H1 (cell line): ENCODE data around the gene GGCX. TPM values are rescaled to one million over a fixed set of nuclear protein-coding genes. Genes with fewer than 3 reads are reported as not detected.

ENCODE experiments used
- CTCF ChIA-PET: fragments of 300-600 bp; sonication (Branson Sonifier 250); formaldehyde crosslinking; loops from one replicate; lab custom pipeline; 2021; ENCODE audit not compliant: partially characterized antibody; lab: Charles Lee
- POLR2A ChIA-PET: fragments of 300-600 bp; sonication (Branson Sonifier 250); formaldehyde crosslinking; loops from one replicate; lab custom pipeline; 2021; ENCODE audit warnings: inconsistent platforms; ENCODE audit not compliant: partially characterized antibody; lab: Charles Lee
- DNase-seq, 2 experiments: peaks; one replicate each; pipeline versions ENCODE4 v3.0.0 to v3.0.0-alpha.2; 2010 to 2022; ENCODE audit warnings: low spot score in 2 of 2, low read depth in 1 of 2, mixed read lengths in 1 of 2
- FAIRE-seq: peaks from 2 replicates; lab custom pipeline; 2011; peaks lifted over from hg19 to GRCh38; lab: Jason Lieb, UNC
- H2AFZ ChIP-seq: 2 replicates; pipeline ENCODE4 v1.8.1; 2012; ENCODE audit warnings: low read length, inconsistent platforms
- H2AK5ac ChIP-seq: 2 replicates; pipeline ENCODE4 v1.6.1; 2013; ENCODE audit warnings: low read depth, low read length
- H2BK120ac ChIP-seq: replicated peaks from 2 replicates; pipeline ENCODE3; 2013; ENCODE audit warnings: low read depth, low read length, inconsistent platforms
- H2BK12ac ChIP-seq: 2 replicates; pipeline ENCODE4 v1.6.1; 2013; ENCODE audit warnings: low read depth, low read length
- H2BK15ac ChIP-seq: 2 replicates; pipeline ENCODE4 v1.6.1; 2013; ENCODE audit warnings: low read length
- H2BK20ac ChIP-seq: 2 replicates; pipeline ENCODE4 v1.6.1; 2013; ENCODE audit warnings: low read length
- H2BK5ac ChIP-seq: 2 replicates; pipeline ENCODE4 v1.6.1; 2013; ENCODE audit warnings: low read depth, low read length
- H3K14ac ChIP-seq: 2 replicates; pipeline ENCODE4 v1.6.1; 2013; ENCODE audit warnings: inconsistent platforms; ENCODE audit not compliant: insufficient read length
- H3K18ac ChIP-seq: 2 replicates; pipeline ENCODE4 v1.6.1; 2013; ENCODE audit warnings: low read length; ENCODE audit errors: extremely low read depth
- H3K23ac ChIP-seq: 2 replicates; pipeline ENCODE4 v1.6.1; 2013; ENCODE audit warnings: inconsistent platforms; ENCODE audit not compliant: insufficient read length
- H3K23me2 ChIP-seq: 2 replicates; pipeline ENCODE4 v1.6.1; 2013; ENCODE audit warnings: low read depth, low read length
- H3K27ac ChIP-seq: 2 replicates; pipeline ENCODE4 v1.6.1; 2011; ENCODE audit warnings: low read depth, low read length, inconsistent platforms
- H3K27me3 ChIP-seq, 4 experiments: replicated peaks in 1 of 4; 1 replicate in 1 of 4; 2 replicates in 3 of 4; pipeline versions ENCODE4 v1.6.1 to v1.8.1; 2011 to 2013; ENCODE audit warnings: low read length in 3 of 4, mild to moderate bottlenecking in 3 of 4, inconsistent platforms in 2 of 4, mixed read lengths in 2 of 4, moderate library complexity in 1 of 4; ENCODE audit not compliant: control insufficient read depth in 3 of 4, insufficient read depth in 3 of 4; ENCODE audit errors: extremely low read depth in 1 of 4
- H3K36me3 ChIP-seq, 4 experiments: 2 replicates each; pipeline versions ENCODE4 v1.6.1 to v1.8.1; 2011 to 2013; ENCODE audit warnings: mild to moderate bottlenecking in 4 of 4, low read length in 3 of 4, moderate library complexity in 2 of 4, control low read depth in 1 of 4, inconsistent platforms in 1 of 4; ENCODE audit not compliant: insufficient read depth in 4 of 4, control insufficient read depth in 2 of 4
- H3K4ac ChIP-seq: replicated peaks from 2 replicates; pipeline ENCODE3; 2013; ENCODE audit warnings: low read length, low read depth, mixed read lengths, inconsistent platforms; ENCODE audit not compliant: insufficient read length
- H3K4me1 ChIP-seq, 4 experiments: replicated peaks in 1 of 4; 1 replicate in 1 of 4; 2 replicates in 3 of 4; pipeline versions ENCODE4 v1.6.1 to v1.8.1; 2011 to 2013; ENCODE audit warnings: low read length in 3 of 4, inconsistent platforms in 2 of 4, mixed read lengths in 1 of 4; ENCODE audit not compliant: insufficient read depth in 4 of 4, control insufficient read depth in 3 of 4
- H3K4me2 ChIP-seq, 2 experiments: 2 replicates each; pipeline versions ENCODE4 v1.6.1 to v1.8.1; 2011 to 2013; ENCODE audit warnings: low read depth in 2 of 2, low read length in 2 of 2, control low read depth in 1 of 2, inconsistent platforms in 1 of 2, mild to moderate bottlenecking in 1 of 2; ENCODE audit not compliant: insufficient read depth in 1 of 2
- H3K4me3 ChIP-seq, 4 experiments: fragments of 200-600, 300-600 bp in 1 of 4; sonication (generic), shearing (Covaris generic), sonication (Bioruptor Twin) in 1 of 4; 2 replicates each; pipeline versions ENCODE4 v1.5.1 to v1.8.1; 2011 to 2016; ENCODE audit warnings: low read length in 4 of 4, low read depth in 3 of 4, control low read depth in 2 of 4, inconsistent platforms in 2 of 4, mild to moderate bottlenecking in 2 of 4, mixed read lengths in 1 of 4, moderate library complexity in 1 of 4; ENCODE audit not compliant: insufficient read depth in 2 of 4; ENCODE audit errors: extremely low read depth in 1 of 4
- H3K56ac ChIP-seq: replicated peaks from 2 replicates; pipeline ENCODE3; 2013; ENCODE audit warnings: low read depth, mild to moderate bottlenecking, mixed read lengths, low read length, inconsistent platforms; ENCODE audit not compliant: insufficient read length
- H3K79me1 ChIP-seq: 2 replicates; pipeline ENCODE4 v1.6.1; 2013; ENCODE audit warnings: low read depth, low read length, control low read depth
- H3K79me2 ChIP-seq, 2 experiments: 2 replicates each; pipeline versions ENCODE4 v1.6.1 to v1.8.1; 2012 to 2013; ENCODE audit warnings: low read length in 2 of 2, mild to moderate bottlenecking in 2 of 2, inconsistent platforms in 1 of 2; ENCODE audit not compliant: insufficient read depth in 2 of 2, control insufficient read depth in 1 of 2
- H3K9ac ChIP-seq, 4 experiments: replicated peaks in 1 of 4; 1 replicate in 1 of 4; 2 replicates in 3 of 4; pipeline versions ENCODE4 v1.6.1 to v1.8.1; 2011 to 2013; ENCODE audit warnings: low read depth in 3 of 4, low read length in 3 of 4, control low read depth in 2 of 4, mild to moderate bottlenecking in 2 of 4, moderate library complexity in 2 of 4, inconsistent platforms in 1 of 4; ENCODE audit errors: extremely low read depth in 1 of 4
- H3K9me3 ChIP-seq, 2 experiments: 2 replicates each; pipeline versions ENCODE4 v1.6.1 to v1.8.1; 2012 to 2013; ENCODE audit warnings: mild to moderate bottlenecking in 2 of 2, moderate library complexity in 2 of 2, control low read depth in 1 of 2, inconsistent platforms in 1 of 2, low read depth in 1 of 2, low read length in 1 of 2, mixed read lengths in 1 of 2; ENCODE audit not compliant: insufficient read depth in 2 of 2
- H4K20me1 ChIP-seq, 2 experiments: replicated peaks in 1 of 2; 2 replicates each; pipeline versions ENCODE3 to v1.8.1; 2011 to 2013; ENCODE audit warnings: inconsistent platforms in 2 of 2, low read length in 2 of 2, mild to moderate bottlenecking in 1 of 2; ENCODE audit not compliant: insufficient read depth in 2 of 2, control insufficient read depth in 1 of 2
- H4K5ac ChIP-seq: 2 replicates; pipeline ENCODE4 v1.6.1; 2013; ENCODE audit warnings: low read length, low read depth, mixed read lengths, inconsistent platforms; ENCODE audit not compliant: insufficient read length
- H4K8ac ChIP-seq: 2 replicates; pipeline ENCODE4 v1.8.0; 2013; ENCODE audit warnings: mild to moderate bottlenecking, moderate library complexity, low read length, inconsistent platforms; ENCODE audit not compliant: insufficient read depth; ENCODE audit errors: extremely low read depth
- H4K91ac ChIP-seq: replicated peaks from 2 replicates; pipeline ENCODE3; 2013; ENCODE audit warnings: low read length, mixed read lengths, inconsistent platforms; ENCODE audit not compliant: insufficient read length
- CBX8 ChIP-seq: fragments of 300-800, 300-1000 bp; sonication (generic); IDR thresholded peaks from 2 replicates; pipeline ENCODE4 v1.7.1; 2016; ENCODE audit warnings: low read depth, low read length, borderline replicate concordance
- CEBPB ChIP-seq: IDR thresholded peaks from 2 replicates; pipeline ENCODE4 v1.6.1; 2012; ENCODE audit warnings: low read depth, low read length
- CHD2 ChIP-seq: IDR thresholded peaks from 2 replicates; pipeline ENCODE4 v1.6.1; 2012; ENCODE audit warnings: low read length, improper control_type of control experiment
- CREB1 ChIP-seq: IDR thresholded peaks from 2 replicates; pipeline ENCODE4 v1.6.1; 2012; ENCODE audit warnings: inconsistent platforms
- EP300 ChIP-seq, 2 experiments: IDR thresholded peaks; 1 replicate in 1 of 2; 2 replicates in 1 of 2; pipeline ENCODE4 v1.6.1; 2011 to 2012; ENCODE audit warnings: low read depth in 2 of 2, low read length in 2 of 2, mild to moderate bottlenecking in 2 of 2, borderline replicate concordance in 1 of 2, inconsistent platforms in 1 of 2, moderate library complexity in 1 of 2
- MAFK ChIP-seq: IDR thresholded peaks from 2 replicates; pipeline ENCODE4 v1.6.1; 2012; ENCODE audit warnings: low read depth, mild to moderate bottlenecking, improper control_type of control experiment, low read length
- NRF1 ChIP-seq: IDR thresholded peaks from 2 replicates; pipeline ENCODE4 v1.6.1; 2011; ENCODE audit warnings: mild to moderate bottlenecking, low read depth, low read length, improper control_type of control experiment
- POLR2AphosphoS5 ChIP-seq: IDR thresholded peaks from 2 replicates; pipeline ENCODE4 v1.6.1; 2011; ENCODE audit warnings: low read depth, low read length
- POU5F1 ChIP-seq: IDR thresholded peaks from 2 replicates; pipeline ENCODE4 v1.6.1; 2011; ENCODE audit warnings: low read depth, mild to moderate bottlenecking, low read length, moderate library complexity
- RBBP5 ChIP-seq: IDR thresholded peaks from 2 replicates; pipeline ENCODE4 v1.7.1; 2012; ENCODE audit warnings: low read depth, mild to moderate bottlenecking, inconsistent platforms, low read length, moderate library complexity, borderline replicate concordance
- RFX5 ChIP-seq: IDR thresholded peaks from 2 replicates; pipeline ENCODE4 v1.6.1; 2011; ENCODE audit warnings: low read depth, low read length, improper control_type of control experiment, borderline replicate concordance
- SIN3A ChIP-seq, 2 experiments: IDR thresholded peaks in 1 of 2; conservative IDR thresholded peaks in 1 of 2; 2 replicates each; pipeline ENCODE4 v1.6.1; 2011 to 2012; ENCODE audit warnings: low read length in 2 of 2, improper control_type of control experiment in 1 of 2, low read depth in 1 of 2, mild to moderate bottlenecking in 1 of 2
- SP2 ChIP-seq: IDR thresholded peaks from 2 replicates; pipeline ENCODE4 v1.6.1; 2012; ENCODE audit warnings: mild to moderate bottlenecking, low read length, inconsistent platforms
- TBP ChIP-seq: IDR thresholded peaks from 2 replicates; pipeline ENCODE4 v1.6.1; 2011; ENCODE audit warnings: low read depth, low read length, improper control_type of control experiment
- YY1 ChIP-seq: IDR thresholded peaks from 2 replicates; pipeline ENCODE4 v1.6.1; 2011; ENCODE audit warnings: low read depth, mild to moderate bottlenecking, low read length
- WGBS, 2 experiments: shearing (Covaris generic) in 1 of 2; methylation state at CpG; one replicate each; pipeline versions ENCODE4 v1.1.6 to v1.1.7; 2013 to 2015; ENCODE audit warnings: low lambda C conversion rate in 2 of 2, mixed read lengths in 2 of 2, inconsistent platforms in 1 of 2, low coverage in 1 of 2, missing lambda C conversion rate in 1 of 2; ENCODE audit not compliant: insufficient replicate concordance in 2 of 2, insufficient coverage in 1 of 2, insufficient read length in 1 of 2; ENCODE audit errors: extremely low coverage in 1 of 2, missing lambda C conversion rate in 1 of 2; 5-methylcytosine and 5-hydroxymethylcytosine counted together
- polyA plus RNA-seq, 7 experiments: library from polyadenylated mRNA; depleted of rRNA in 3 of 7; stranded (reverse) in 5 of 7; unstranded in 2 of 7; fragments of >200 nt in 5 of 7; fragments of 200-250 nt in 2 of 7; gene quantifications; 1 replicate in 5 of 7; 2 replicates in 1 of 7; 4 replicates in 1 of 7; pipeline versions ENCODE4 v1.2.1 to v1.2.3, GENCODE V29; 2011 to 2013; ENCODE audit warnings: missing spikeins in 2 of 7, mixed read lengths in 2 of 7
- total RNA-seq: library from RNA; stranded (reverse); fragmentation: NEBNext Ultra II Directional; extraction: Animal tissue kit (Norgen Biotek cat#: 25700); gene quantifications from 2 replicates; pipeline ENCODE4 v1.2.1, GENCODE V29; 2021

Gene GGCX
- total and polyA plus RNA-seq, 2 of the 8 experiments (the other 6 are each of a cell fraction or from before 2014, with no cell fraction given): 29.4 to 33.8 TPM

DNA sequence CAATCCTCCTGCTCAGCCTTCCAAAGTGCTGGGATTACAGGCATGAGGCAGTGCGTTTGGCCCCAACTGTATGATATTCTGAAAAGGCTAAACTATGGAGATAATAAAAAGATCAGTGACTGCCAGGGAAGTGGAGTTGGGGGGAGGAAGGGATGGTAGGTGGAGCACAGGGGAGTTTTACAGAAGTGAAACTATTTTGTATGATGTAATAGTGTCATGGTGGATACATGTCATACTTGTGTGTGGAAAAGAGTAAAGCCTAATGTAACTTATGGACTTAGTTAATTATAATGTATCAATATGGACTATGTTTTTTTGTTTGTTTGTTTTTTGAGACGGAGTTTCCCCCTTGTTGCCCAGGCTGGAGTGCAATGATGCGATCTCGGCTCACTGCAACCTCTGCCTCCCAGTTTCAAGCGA is 2.9 kb upstream of the GGCX start:
- no peaks in the 10 kb centered on the region for H3K4me1 ChIP-seq
- 91% methylated on average over 5 of the region's 5 CpGs; no CpG with 5 or more reads in 1 of the 2 experiments for WGBS, 2 experiments
- no peak overlapping the region for H2BK120ac ChIP-seq
- H2BK12ac ChIP-seq: no peak overlapping the region
- no peak overlapping the region for H3K23ac ChIP-seq
- no peak overlapping the region for H3K4me2 ChIP-seq
- no peaks in the 10 kb centered on the region for H3K27me3 ChIP-seq
- no peak overlapping the region for H3K27ac ChIP-seq
- peaks cover 5% of the 10 kb centered on the region for H3K23me2 ChIP-seq
- H3K9ac ChIP-seq: no peak overlapping the region
- POLR2A ChIA-PET: interaction anchor here (0.6 to 38.6 kb wide), 6 partner anchors 13 to 175 kb away, joined by 3 to 1889 read pairs (median 4); partner anchors contain the start of genes C2orf68, CAPG, MAT2A and SH2D6
- H3K36me3 ChIP-seq: no peaks in the 10 kb centered on the region
- no peak overlapping the region for H3K4me3 ChIP-seq
- H3K18ac ChIP-seq: no peak overlapping the region
- no peak overlapping the region for H2BK20ac ChIP-seq
- H3K56ac ChIP-seq: no peak overlapping the region
- DNase-seq: no peak
- CTCF ChIA-PET: interaction anchor here (0.6 to 1.6 kb wide), 2 partner anchors 11 to 31 kb away, joined by 3 to 4 read pairs; partner anchors contain the start of gene RNF181
- H3K9me3 ChIP-seq: no peaks in the 10 kb centered on the region
- H3K79me1 ChIP-seq: 0 out of 2 replicates have a peak, but pooled peaks cover 4% of the 10 kb centered on the region
- H2AFZ ChIP-seq: no peak overlapping the region
- no peak overlapping the region for H3K4ac ChIP-seq
- no peak overlapping the region for H4K91ac ChIP-seq
- no peak overlapping the region for H2BK15ac ChIP-seq
- peaks cover 0 to 15% of the 10 kb centered on the region in 2 experiments; a peak in 2 of 4 replicates for H3K79me2 ChIP-seq
- no peak for FAIRE-seq
- no peak overlapping the region for H4K8ac ChIP-seq
- H3K14ac ChIP-seq: no peak overlapping the region
- H2BK5ac ChIP-seq: no peak overlapping the region
- no peaks in the 10 kb centered on the region for H4K20me1 ChIP-seq
- no peak overlapping the region for H4K5ac ChIP-seq
- no peak overlapping the region for H2AK5ac ChIP-seq
- TF ChIP-seq POLR2AphosphoS5 (no peak), NRF1 (no peak), POU5F1 (no peak), CHD2 (no peak), CEBPB (no peak), RFX5 (no peak), TBP (no peak), YY1 (no peak), CBX8 (no peak), MAFK (no peak), SP2 (no peak), CREB1 (no peak), RBBP5 (no peak), SIN3A (conservative IDR thresholded peaks at IDR 0.05 in 1 of 2, IDR thresholded peaks at IDR 0.05 in 1 of 2; ENCODE audit: low read depth in 1 of 2, low read length in 2 of 2) (no peak), EP300 (IDR thresholded peaks at IDR 0.05; ENCODE audit: borderline replicate concordance in 1 of 2, low read depth in 2 of 2, low read length in 2 of 2) (no peak)
